ENCODE measurements around the gene PHYKPL. TPM values are rescaled to one million over a fixed set of nuclear protein-coding genes. Genes with fewer than 3 reads are reported as not detected.
"Not testable (repeated sequence)": the region's sequence is repeated elsewhere in the genome, so short reads cannot be mapped to it uniquely, and the experiment has no call there.

The PHYKPL gene
- total RNA-seq, 2 experiments from 2014 or later, result 60.4 to 62.1 TPM

DNA sequence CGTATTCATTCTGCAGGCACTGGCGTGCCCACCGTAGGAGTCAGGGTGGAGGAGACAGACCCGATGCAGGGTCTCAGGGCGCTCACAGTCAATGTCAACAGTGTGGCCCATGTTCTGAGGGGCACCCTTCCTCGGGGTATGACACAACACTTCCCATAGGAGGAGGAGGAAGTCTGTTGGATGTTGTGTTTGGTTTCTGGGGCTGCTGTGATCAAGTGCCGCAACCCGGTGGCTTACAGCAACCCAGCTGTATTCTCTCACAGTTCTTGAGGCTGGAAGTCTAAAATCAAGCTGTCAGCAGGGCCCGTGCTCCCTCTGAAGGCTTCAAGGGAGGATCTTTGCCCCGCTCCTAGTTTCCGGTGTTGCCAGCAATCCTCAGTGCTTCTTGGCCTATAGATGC lies 33.9 kb downstream of the PHYKPL start:
- DNase-seq, result no peak
- Mint-ChIP-seq H3K27me3 (no peaks in the 10 kb centered on the region), H3K36me3 (ENCODE audit: low read depth) (no peaks in the 10 kb centered on the region), H3K9me3 (no peaks in the 10 kb centered on the region), H3K4me1 (ENCODE audit: low read depth) (peaks cover 16% of the 10 kb centered on the region), H3K4me3 (no peak overlapping the region), H3K27ac (no peak overlapping the region)
- TF ChIP-seq, protein P1, sequence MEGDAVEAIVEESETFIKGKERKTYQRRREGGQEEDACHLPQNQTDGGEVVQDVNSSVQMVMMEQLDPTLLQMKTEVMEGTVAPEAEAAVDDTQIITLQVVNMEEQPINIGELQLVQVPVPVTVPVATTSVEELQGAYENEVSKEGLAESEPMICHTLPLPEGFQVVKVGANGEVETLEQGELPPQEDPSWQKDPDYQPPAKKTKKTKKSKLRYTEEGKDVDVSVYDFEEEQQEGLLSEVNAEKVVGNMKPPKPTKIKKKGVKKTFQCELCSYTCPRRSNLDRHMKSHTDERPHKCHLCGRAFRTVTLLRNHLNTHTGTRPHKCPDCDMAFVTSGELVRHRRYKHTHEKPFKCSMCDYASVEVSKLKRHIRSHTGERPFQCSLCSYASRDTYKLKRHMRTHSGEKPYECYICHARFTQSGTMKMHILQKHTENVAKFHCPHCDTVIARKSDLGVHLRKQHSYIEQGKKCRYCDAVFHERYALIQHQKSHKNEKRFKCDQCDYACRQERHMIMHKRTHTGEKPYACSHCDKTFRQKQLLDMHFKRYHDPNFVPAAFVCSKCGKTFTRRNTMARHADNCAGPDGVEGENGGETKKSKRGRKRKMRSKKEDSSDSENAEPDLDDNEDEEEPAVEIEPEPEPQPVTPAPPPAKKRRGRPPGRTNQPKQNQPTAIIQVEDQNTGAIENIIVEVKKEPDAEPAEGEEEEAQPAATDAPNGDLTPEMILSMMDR (IDR thresholded peaks at IDR 0.05), result no peak
- ChIA-PET CTCF (no interaction called here), POLR2A (interaction anchor here (0.8 kb wide), 1 partner anchor 54 kb away, joined by 3 read pairs; no protein-coding TSS in a partner anchor)
- intact Hi-C loops (cut with micrococcal nuclease), result no loop called here
- no peak for ATAC-seq

DNA sequence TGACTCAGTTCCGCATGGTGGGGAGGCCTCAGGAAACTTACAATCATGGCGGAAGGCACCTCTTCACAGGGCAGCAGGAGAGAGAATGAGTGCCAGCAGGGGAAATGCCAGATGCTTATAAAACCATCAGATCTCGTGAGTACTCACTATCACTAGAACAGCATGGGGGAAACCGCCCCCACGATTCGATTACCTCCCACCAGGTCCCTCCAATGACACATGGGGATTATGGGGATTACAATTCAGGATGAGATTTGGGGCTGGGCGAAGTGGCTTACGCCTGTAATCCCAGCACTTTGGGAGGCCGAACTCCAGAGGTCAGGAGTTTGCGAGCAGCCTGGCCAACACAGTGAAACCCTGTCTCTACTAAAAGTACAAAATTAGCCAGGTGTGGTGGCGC lies 34.5 kb downstream of the PHYKPL start:
- CTCF ChIA-PET; intact Hi-C loops (cut with micrococcal nuclease); DNase-seq: not testable (repeated sequence)

DNA sequence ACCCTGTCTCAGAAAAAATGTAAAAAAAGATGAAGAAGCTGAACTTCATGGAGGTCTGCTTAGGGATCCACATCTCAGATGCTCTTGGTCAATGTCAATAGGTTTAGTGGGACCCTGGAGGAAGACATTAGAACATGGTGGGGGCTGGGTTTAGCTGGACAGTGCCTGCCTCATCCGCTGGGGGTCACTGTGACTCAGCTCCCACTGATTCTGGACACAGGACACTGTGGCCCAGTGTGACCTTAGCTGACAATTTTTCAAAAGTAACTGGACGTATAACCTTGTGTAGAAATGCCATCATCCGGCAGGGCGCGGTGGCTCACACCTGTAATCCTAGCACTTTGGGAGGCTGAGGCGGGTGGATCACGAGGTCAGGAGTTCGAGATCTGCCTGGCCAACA lies 35.6 kb downstream of the PHYKPL start:
- intact Hi-C loops (cut with micrococcal nuclease), result no loop called here
- H3K9me3 Mint-ChIP-seq, result no peaks in the 10 kb centered on the region
- H3K27ac Mint-ChIP-seq, result no peak overlapping the region
- TF ChIP-seq, protein P1 (IDR thresholded peaks at IDR 0.05), result no peak
- peaks cover 7% of the 10 kb centered on the region for H3K27me3 Mint-ChIP-seq
- H3K4me1 Mint-ChIP-seq (ENCODE audit: low read depth), result peaks cover 16% of the 10 kb centered on the region
- DNase-seq (no peak), ATAC-seq (no peak)
- no peak overlapping the region for H3K4me3 Mint-ChIP-seq
- no peaks in the 10 kb centered on the region for H3K36me3 Mint-ChIP-seq (ENCODE audit: low read depth)
- ChIA-PET CTCF (no interaction called here), POLR2A (interaction anchor here (0.8 kb wide), 1 partner anchor 13 kb away, joined by 5 read pairs; no protein-coding TSS in a partner anchor)

More for the DNA sequence above, 34.5 kb downstream of the PHYKPL start:
- H3K36me3 Mint-ChIP-seq (ENCODE audit: low read depth); H3K4me3 Mint-ChIP-seq; H3K27ac Mint-ChIP-seq; ATAC-seq; H3K9me3 Mint-ChIP-seq; H3K27me3 Mint-ChIP-seq; POLR2A ChIA-PET: not testable (repeated sequence)
- H3K4me1 Mint-ChIP-seq (ENCODE audit: low read depth), result peaks cover 20% of the 10 kb centered on the region

- intact Hi-C loops (cut with micrococcal nuclease), result no loop called here
- Mint-ChIP-seq H3K4me3 (no peak overlapping the region), H3K36me3 (ENCODE audit: low read depth) (no peaks in the 10 kb centered on the region), H3K9me3 (no peaks in the 10 kb centered on the region), H3K27me3 (peaks cover 7% of the 10 kb centered on the region), H3K4me1 (ENCODE audit: low read depth) (peaks cover 14% of the 10 kb centered on the region), H3K27ac (no peak overlapping the region)
- DNase-seq (no peak), ATAC-seq (no peak)
- ChIA-PET CTCF (no interaction called here), POLR2A (interaction anchor here (0.8 to 2.5 kb wide), 2 partner anchors 8 to 14 kb away, joined by 5 to 7 read pairs; partner anchors contain the start of gene HNRNPAB)
- TF ChIP-seq, protein P1 (IDR thresholded peaks at IDR 0.05), result no peak
These were observed 36.3 kb downstream of the PHYKPL start for GRCh38 chr5:178196281-178196812.

- ChIA-PET POLR2A (interaction anchor here (0.9 to 2.5 kb wide), 3 partner anchors 8 to 10 kb away, joined by 3 to 7 read pairs (median 4); partner anchors contain the start of gene HNRNPAB), CTCF (interaction anchor here (1.0 kb wide), 1 partner anchor 10 kb away, joined by 3 read pairs; the partner anchor contains the start of gene HNRNPAB)
- ATAC-seq, result peak; percentile 70
- Mint-ChIP-seq H3K27me3 (peaks cover 7% of the 10 kb centered on the region), H3K4me3 (no peak overlapping the region), H3K27ac (no peak overlapping the region), H3K36me3 (ENCODE audit: low read depth) (no peaks in the 10 kb centered on the region), H3K9me3 (no peaks in the 10 kb centered on the region), H3K4me1 (ENCODE audit: low read depth) (peaks cover 14% of the 10 kb centered on the region)
- intact Hi-C loops (cut with micrococcal nuclease), result no loop called here
- TF ChIP-seq, protein P1 (IDR thresholded peaks at IDR 0.05), result no peak
- DNase-seq, result no peak
These were observed 38.6 kb downstream of the PHYKPL start for GRCh38 chr5:178194026-178194425.

Measured in activated CD8-positive, alpha-beta T cell treated with anti-CD3 and anti-CD28 coated beads for 36 hours (primary cell).